ENCODE data around the gene LGR6.
A peak's percentile ranks its signal among the peaks of the same experiment; 100 is the strongest.

Gene LGR6

DNA sequence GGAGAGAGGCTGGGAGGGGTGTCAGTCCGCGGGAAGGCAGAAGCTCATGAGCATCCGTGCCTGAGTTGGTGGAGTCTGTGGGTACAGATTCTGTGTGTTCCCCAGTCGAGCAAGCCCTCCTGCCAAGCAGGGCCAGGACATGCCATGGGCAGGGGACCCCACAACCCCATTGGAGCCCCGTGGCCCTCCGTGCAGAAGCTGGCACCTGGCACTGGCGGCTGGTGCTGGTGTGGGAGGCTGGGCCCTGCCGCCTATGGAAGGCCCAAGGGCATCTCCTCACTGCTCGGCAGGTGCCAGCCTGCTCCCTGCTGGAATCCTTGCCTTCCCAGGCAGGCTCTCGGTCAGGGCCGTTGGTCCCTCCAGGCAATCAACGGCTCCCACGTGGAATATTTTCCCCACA, 74.4 kb downstream of the LGR6 start:
- no peak for DNase-seq

DNA sequence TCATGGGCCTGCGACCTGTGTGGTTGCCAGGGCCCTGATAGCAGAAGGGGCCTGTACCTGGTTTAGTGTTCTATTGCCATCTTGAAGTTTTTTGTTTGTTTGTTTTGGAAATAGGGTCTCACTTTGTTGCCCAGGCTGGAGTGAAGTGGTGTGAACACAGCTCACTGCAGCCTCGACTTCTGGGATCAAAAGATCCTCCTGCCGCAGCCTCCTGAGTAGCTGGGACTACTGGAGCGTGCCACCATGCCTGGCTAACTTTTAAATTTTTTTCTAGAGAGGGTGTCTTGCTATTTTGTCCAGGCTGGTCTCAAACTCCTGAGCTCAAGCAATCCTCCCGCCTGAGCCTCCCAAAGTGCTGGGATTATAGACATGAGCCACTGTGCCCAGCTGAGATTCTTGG, 75.2 kb downstream of the LGR6 start:
- no peak for DNase-seq

DNA sequence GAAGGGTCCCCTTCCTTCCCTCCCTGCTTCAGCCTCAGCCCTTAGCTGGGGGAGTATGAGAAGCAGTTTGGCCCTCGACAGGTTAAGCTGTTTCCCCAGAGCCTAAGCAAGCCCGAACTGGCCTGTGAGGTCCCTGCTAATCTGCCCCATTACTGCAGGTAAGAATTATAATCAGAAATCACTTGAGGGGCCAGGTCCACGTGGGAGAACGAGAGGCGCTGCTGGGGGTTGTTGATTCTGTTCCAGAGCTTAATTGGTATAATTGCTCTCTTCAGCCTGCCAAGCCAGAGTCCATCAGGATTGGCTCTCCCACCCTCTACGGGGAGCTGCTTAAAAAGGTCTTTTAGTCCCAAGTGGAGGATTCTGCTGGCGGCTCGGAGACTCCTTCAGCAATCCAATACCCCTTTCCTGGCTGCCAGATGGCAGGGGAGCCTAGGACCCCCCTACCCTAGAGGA, 77.3 kb downstream of the LGR6 start:
- peak; percentile 67 for DNase-seq

DNA sequence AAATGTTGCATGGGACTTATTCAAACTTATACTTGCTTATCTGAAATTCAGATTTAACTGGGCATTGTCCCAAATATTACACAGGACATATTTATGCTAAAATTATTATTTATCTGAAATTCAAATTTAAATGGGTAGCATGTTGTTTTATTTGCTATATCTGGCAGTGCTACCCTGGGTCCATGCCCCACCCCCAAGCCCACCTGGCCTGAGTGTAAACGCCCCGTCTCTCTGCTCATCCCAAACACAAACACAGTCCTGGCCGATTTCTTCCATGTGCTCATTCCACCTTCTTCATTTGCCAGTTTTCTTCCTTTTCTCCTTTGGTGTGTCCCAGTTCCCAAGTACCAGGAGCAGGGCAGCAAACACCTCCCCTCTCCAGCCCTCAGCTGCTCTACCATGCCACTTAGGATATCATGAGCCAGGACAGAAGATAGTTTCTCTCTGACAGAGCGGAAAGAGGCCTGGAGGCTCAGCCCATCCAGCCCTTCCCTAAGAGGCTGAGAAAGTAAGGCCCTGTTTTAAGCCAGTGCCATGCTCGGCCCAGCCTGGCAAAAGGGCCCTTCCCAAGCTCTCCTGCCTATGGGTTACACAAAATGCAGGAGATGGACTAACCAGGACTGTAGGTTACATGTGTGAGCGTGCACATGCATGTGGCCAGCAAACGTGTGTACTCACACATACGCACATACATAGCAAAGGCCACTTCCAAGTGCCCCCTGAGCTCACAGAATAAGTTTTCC, 78.7 kb downstream of the LGR6 start:
- no peak for DNase-seq

DNA sequence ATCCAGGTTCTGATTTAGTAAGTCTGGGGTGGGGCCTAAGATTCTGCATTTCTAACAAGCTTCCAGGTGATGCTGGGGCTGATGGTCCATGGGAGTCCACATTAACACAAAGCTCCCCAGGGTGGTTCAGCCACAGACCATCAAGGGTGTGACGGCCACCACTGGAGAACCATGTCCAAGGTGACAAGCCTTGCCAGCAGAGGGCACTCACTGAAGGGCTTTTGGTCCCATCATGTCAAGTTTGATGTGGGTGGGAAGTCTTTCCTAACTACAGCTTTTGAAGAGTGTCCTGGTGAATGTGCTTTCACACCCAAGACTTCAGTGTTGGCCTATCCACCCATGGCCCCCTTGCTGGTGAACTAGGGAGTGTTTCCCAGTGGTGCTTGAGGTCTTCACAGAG, 81.0 kb downstream of the LGR6 start:
- no peak for DNase-seq

DNA sequence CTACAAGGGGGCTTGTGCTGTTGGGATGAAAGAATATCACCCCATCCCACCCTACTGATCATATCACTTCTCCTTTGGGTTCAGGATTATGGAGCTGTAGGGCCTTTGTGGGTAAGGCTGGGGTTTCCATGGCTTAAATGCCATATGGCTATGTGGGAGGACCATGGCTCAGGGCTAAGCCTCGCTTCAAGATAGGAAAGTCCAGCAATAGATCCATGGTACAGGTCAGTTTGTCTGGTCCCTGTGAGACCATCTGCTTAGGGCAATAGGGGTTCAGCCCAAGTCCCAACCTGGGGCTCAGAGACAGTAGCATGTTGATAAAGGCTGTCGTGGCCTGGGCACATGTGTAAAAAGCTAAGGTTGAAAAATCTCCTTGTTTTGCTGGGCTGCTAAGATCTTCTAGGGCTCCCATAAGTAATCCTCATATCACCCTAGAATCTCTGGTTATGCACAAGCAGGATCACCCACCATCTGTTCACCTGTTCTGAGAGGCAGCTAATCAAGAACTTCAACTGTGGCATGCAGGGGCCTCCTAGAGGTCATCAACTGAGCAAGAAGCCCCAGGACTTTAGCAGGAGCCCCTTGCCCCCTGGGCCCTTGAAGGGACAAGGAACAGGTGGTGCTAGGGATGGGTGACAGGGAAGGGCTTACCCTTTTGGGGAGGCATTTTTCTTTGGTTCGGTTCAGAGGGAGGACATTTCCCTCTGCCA, 81.6 kb downstream of the LGR6 start:
- DNase-seq: no peak

DNA sequence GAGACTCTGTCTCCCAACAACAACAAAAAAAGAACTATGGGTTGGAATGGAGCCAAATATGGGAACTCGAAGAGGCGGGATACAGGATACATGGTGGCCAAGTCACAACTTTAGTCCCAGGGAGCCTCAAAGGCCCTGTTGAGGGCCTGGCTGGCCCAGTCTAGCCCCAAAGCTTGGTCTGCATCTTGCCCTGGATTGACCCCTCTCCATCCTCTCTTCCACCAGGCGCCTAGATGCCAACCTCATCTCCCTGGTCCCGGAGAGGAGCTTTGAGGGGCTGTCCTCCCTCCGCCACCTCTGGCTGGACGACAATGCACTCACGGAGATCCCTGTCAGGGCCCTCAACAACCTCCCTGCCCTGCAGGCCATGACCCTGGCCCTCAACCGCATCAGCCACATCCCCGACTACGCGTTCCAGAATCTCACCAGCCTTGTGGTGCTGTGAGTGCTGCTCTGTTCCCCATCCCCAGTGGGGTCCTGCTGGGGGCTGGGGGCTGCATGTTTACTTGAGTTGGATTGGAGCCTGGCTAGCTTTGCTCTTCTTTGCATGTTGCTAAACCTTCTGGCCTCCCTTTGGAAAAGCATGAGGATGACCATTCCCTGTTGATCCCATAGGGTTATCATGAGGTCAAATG, 82.6 kb downstream of the LGR6 start:
- DNase-seq: no peak

DNA sequence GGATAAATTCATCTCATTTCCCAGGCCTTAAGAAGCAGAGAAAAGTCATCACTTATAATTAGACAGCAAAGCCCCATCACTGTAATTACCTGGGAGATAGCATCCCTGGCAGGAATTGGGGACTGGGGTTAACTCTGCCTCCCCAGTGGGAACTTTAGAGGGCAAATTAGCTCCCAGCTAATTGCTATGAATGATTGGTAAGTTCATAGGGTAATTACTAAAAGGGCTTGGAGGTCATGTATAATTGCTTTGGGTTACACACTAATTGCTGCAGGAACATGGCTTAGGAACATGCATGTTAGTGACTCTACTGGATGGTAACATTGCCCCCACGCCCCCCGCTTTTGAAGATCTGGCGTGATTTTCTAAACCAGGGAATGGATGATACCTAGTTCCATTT, 83.3 kb downstream of the LGR6 start:
- DNase-seq: no peak

DNA sequence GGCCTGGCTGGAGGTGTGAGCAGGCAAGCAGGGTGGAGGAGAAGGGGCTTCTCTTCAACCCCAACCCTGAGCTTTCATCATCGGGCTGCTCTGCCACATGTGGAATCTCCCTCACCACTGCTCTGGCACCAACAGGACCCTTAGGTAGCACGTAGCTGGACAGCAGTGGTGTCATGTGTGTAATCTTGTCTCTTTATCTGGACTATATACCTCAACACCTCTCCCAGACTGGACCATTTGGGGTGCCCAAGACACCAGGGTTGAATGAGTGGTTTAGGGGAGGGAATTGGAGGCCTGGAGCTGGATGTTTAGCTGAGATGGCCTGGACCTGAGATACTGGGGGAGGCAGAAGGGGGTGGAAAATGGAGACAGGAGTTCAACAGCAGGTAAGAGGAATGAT, 85.2 kb downstream of the LGR6 start:
- no peak for DNase-seq

DNA sequence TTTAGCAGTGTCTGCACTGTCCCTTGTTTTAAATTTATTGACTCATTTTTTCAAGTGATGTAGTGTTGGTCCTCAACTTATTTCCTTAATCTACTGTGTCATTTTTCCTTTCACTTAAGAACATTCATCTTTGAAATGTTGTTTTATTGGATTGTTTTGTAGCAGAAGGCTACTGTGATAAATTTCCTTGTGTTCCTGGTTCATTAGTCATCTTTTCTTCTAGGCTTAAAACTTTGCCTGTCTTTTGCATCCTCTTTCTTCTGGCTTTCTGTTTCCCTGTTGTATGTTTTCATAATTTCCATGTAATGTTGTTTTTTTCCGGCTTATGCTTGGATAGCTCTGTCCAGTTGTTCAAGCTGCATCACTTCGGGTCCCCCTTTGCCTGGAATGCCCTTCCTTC, 86.2 kb downstream of the LGR6 start:
- no peak for DNase-seq

DNA sequence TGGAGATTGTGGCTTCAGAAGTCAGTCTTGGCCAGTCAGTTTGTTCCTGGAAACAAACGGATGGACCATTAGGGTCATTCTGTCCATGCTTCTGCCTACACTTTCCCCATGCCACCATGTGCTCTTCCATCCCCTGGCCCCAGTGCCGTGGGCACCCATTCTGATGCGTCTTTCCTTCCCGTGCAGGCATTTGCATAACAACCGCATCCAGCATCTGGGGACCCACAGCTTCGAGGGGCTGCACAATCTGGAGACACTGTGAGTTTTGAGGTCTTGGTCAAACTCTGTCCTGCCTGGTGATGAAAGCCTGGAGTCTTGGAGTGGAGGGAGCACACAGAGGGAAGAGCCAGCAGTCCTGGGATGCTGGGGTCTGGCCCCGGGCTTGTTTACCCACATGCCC, 87.0 kb downstream of the LGR6 start:
- no peak for DNase-seq

DNA sequence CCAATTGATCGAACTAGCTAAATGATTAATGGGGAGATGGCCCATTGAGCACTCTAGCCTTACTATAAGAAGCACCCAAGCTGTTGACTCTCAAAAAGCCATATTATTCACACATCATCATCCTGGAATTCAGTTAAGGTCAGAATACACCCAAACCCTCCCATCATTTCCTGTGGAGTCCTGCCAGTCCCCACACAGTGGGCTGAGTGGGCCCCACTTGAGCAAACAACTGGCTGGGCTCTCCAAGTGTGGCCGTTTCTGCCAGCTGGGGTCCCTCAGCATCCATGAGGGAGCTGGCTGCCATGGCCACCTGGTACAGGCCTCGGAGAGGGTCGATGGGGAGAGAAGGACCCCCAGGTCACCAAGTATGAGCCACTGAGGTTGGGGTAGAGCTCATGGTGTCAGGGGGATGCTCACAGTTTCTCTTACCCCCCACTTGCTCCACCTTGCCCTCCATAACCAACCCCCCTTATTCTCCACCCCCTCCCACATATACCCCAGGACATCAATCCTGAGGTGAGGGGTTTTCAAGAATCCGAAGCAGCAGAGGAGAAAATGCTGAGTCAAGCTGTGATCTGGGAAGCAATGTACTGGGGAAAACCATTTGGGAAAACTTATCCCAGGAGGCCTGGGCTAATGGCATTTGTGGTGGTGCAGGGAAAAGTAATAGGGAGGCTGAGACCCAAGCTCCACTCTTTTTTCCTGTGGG, 87.9 kb downstream of the LGR6 start:
- no peak for DNase-seq

DNA sequence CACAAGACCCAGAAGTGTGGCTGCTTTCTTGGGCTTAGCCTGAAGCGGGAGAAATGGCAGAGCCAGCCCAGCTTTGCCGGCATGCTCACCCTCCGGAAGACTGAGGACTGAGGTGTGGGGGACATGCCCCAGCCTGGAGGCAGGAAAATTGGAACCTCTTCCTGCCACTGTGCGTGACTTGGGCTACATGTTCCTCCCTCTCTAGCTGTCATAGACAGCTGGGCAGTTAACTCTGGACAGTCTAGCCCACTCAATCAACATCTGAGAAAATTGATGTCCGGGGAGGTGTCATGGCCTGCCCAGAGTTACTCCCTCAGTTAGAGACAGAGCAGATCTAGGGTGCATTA, 88.4 kb downstream of the LGR6 start:
- no peak for DNase-seq

DNA sequence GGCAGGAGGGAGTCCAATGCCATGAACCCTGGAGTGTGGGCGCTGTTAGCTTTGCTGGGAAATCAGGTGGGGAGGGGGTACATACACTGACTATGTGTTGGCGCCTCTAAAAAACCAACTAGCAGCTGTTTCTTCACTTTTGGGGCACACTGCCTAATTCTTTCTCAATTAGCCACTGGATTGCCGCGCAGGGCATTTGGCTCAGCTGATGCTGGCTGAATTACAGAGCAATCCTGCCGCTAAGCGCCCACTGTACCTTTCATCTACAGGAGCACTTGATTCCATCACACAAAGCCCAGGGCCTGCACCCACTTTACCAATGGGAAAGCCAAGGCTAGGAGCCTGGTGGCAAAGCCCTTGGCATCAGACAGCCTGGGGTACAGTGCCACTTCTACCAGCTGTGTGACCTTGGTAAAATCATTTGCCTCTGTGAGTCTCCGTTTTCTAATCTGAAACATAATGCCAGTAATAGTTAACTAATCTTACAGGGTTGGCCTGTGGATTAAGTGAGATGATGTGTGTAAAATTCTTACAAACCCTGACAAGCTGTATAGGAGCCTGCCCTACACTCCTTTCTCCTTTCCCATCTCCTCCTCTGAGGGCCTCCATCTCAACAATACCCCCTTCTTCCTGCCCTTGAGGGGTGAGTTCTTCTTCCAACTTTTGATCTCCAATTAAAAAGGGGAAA, 89.1 kb downstream of the LGR6 start:
- DNase-seq: no peak

DNA sequence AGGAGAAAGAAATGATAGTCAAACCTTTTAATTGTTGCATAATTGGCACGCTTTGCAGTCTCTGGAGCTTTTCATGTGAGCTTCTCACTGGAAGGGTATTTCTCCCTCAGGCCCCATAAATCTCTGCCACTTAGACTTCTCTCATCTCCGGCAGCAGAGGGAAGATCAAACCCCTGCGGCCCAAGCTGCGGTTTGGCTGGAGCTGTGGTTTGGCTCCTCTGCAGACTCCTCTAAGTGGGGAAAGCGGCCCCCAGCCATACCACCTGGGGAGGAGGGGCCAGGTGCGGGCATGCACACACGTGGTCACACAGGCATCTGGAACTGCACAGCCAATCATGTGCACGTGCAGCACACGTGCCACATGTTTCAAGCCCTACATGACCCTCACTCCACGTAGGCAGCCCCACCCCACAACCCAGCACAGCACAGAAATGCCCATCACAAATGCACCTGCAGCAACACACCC, 89.8 kb downstream of the LGR6 start:
- no peak for DNase-seq

DNA sequence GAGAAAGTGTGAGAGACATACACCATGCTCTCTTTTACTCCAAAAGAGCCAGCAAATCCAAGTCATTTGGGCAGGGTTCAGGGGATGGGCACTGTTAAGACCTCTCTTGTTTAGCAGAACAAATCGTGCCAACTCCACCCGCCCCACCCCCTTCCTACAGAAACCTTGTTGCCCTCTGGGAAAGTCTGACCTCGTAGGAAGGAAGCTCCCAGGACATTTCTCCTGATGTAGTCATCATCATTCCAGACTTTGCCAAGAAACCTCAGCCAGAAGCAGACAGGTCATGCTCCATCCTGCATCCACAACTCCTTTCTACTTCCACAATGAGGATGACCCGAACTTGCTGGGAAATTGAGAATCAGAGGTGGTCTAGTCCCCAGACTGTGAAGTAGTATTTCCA, 90.4 kb downstream of the LGR6 start:
- no peak for DNase-seq

DNA sequence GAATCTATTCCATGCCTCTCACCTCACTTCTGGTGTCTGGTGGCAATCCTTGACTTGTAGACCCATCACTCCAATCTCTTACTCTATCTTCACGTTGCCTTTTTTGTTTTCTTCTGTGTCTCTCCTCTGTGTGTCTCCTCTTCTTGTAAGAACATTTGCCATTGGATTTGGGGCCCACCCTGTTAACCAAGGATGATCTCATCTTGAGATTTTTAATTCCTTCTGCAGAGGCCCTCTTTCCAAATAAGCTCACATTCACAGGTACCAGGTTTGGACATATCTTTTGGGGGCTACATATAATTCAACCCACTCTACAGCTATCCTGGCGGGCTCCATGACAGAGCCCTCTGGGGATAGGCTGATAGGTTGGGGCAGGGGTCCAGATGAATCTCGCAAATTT, 92.3 kb downstream of the LGR6 start:
- DNase-seq: no peak

DNA sequence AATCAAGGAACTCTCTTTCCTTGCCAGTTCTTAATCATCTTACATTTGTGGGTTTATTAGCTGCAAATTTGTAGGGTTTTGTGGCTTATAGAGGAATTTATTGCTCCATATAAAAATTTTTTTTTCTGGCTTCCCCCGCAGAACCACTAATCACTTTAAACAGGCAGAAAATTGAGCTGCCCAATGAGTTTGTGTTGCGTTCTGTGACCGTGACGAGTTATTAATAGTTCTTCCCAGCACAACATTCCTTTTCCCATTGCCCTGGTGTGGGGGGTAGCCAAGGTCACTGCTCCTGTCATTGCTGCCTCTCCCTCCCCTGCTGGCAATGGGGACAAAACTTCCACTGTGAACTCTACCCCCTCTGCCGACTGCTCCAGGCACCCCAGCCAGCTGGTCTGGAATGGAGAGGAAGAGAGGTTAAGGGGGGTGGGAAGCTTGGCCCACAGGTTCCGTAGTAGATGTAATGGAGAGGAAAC, 93.1 kb downstream of the LGR6 start:
- DNase-seq: no peak

DNA sequence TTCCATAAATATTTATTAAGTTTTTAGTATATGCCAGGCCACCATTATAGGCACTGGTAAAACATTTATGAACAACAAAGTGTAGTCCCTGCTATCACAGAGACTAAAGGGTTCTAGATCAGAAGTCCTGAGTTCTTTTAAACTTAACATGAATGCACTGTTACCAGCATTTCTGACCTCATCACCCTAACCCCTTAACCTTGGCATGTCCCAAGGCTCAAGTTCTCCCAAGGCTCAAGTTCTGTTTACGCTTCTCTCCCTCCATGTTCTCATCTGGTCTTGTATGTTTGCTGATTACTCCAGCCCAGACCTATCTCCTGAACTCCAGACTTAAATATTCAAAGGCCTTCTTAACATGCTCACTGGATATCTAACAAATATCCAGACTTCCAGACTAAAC, 93.6 kb downstream of the LGR6 start:
- no peak for DNase-seq

DNA sequence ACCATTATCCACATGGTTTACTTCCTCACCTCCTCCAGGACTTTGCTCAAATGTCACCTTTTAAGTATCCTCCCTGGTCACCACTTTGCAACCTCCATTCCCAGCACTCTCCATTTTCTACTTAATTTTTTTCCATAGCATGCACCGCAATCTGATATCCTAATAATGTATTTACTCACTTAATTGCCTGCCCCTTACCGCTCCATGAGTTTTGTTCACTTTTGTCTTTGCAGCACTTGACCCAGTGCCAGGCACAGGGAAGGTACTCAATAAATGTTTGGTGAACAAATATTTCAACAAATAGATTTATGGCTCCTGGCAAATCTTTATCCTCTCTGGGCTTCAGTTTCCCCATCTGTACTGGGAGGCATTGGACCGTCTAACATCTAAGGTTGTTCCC, 94.6 kb downstream of the LGR6 start:
- DNase-seq: peak; percentile 50

DNA sequence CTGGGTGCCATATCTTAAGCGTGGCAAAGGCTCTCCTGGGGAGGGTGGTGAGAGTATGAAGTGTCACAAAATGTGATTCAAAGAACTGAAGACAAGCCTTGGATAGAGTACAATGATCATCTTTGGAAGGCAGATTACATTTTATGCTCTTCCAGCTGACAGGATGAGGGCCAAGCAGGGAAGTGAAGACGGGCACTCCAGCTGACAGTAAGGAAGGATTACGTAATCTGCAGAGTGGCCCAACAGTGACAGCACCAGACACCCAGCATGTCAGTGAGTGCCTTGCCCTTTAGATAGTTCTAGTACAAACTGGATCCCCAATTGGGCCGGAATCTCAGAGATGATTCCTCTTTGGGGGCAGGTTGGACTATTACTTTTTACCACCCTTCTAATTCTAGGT, 95.4 kb downstream of the LGR6 start:
- no peak for DNase-seq

DNA sequence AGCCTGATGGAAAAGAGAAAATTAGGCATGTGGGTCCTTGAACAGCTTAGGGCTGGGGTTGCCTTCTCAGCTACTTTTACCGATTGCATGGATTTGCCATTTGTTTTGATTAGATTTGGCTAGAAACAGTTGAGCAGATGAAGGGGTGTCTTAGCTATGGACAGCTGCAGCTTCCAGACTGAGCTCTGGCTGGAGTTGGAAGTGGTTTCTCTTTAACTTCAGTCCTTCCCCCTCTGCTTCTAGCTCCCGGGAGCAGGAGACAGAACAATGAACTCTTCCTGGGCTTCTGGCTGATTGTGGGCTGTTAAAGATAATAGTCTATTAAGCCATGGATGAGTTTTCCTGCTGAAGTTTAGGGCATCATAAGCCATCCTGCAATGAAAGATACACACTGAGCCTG, 97.4 kb downstream of the LGR6 start:
- DNase-seq: no peak

All from NCI-H2081 treated with DMSO at 0.1 percent for 48 hours (cell line).